AML-193 (cell line): ENCODE measurements around the gene AHSG.

Experiments
- DNase-seq, 2 experiments: peaks; one replicate each; lab custom pipeline; 2025; lab: John Stamatoyannopoulos, UW

AHSG gene

DNA sequence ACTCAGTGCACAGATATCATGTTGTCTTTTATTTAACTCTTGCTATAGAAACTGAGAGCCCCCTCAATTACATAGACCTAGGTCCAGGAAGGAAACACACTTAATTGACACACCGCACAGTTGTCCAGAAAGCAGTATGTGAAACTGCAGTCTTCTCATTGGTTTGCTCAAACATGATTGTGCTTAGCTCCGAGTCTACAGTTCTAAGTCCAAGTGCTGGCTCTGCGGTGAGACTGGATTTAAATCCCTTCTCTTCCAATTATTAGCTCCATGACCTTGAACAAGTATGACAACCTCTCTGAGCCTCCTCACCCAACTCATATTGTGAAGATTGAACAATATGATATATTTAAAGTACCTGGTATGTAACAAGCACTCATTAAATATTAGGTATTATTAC, 19.0 kb upstream of the AHSG start:
- DNase-seq = no peak

DNA sequence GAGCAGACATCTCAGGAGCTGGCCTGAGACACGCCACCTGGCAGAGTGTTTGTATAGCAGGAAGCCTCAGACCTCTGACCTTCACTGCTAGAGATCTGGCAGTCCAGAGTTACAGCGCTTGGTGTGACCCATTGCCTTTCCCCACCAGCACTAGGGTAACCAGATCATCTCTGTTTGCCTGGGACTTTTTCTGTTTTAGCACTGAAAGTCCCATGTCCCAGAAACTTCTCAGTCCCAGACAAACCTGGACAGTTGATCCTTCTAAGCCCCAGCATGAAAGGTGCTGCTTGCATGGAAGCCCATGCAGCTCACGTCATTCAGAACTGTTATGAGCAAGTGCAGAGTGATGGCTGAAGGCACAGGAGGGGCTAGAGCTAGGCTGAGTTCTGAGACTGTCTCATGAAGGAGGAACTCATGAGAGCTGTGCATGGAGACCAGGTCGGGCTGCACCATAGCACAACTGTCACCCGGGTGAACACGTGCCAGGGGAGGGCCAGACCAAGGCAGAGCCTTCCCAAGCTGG, 18.2 kb upstream of the AHSG start:
- DNase-seq = no peak

DNA sequence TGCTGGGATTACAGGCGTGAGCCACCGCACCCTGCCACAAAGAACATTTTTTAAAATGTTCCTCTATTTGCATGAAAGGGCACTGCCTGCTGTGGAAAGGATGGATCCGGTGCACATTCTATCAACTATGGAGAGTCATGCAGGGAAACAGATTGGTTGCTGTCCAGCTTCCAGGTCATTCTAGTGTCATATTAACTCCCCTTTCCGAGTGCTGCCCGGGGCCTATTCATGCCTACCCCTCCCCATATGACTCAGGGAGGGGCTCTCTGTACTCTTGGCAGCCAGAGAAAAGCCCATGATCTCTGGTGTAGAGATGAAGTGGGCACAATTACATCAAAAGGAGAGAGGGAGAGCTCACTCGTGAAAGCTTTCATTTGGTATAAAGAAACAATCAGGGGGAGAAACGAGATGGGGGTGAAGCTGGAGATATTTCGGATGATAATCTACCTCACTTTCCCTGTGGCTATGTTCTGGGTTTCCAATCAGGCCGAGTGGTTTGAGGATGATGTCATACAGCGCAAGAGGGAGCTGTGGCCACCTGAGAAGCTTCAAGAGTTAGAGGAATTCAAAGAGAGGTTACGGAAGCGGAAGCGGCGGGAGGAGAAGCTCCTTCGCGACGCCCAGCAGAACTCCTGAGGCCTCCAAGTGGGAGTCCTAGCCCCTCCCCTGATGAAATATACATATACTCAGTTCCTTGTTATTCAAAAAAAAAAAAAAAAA, 16.1 kb upstream of the AHSG start:
- no peak for DNase-seq

DNA sequence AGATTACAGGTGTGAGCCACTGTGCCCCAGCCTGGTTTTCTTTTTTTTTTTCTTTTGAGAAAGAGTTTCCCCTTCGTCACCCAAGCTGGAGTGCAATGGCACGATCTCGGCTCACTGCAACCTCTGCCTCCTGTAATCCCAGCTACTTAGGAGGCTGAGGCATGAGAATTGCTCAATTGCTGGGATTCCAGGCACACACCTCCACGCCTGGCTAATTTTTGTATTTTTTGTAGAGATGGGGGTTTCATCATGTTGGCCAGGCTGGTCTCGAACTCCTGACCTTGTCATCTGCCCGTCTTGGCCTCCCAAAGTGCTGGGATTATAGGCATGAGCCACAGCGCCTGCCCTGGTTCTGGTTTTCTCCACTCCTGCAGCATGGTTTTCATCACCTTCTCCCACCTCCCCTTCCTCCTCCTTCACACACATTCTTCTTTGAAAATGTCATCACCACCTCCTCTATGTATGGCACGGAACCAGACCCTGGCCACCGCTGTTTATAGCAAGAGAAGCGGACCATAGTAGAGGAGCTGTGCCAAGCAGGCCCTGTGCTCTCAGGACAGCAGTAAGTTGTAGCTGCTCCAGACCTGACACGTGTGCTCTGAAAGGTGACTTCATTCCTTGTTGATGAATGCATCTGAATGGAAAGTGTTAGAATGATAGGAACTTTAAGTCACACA, 14.6 kb upstream of the AHSG start:
- no peak for DNase-seq

- no peak for DNase-seq
These were observed 14.1 kb upstream of the AHSG start for GRCh38 chr3:186598794-186599141.

DNA sequence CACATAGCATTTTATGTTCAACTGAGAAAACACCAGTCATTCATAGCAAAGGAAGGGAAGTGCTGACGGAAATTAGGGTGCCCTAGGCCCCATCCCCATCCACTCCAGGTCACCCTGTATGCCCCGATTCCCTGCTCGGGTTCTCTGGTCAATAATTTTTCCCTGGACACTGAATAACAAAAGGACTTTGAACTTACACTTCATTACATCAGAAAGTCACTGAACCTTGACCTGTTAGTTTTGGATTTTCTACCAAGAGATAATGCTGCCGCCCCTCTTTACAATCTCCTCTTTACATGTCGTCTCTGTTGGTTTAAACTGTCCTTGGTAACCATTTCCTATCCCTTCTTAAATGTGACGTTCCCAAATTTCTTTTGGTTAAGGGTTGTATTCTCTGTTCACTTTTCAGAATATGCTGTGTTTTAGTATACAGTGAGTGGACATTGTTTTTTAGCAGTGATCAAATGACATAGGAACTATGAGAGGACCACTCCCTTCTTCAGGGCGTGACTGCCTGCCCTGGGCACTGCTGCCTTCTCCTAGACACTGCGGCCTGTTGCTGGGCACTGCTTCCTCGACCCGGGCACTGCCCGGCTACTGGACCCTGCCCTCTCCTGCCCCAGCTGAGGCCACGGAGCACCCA, 13.6 kb upstream of the AHSG start:
- no peak for DNase-seq

- DNase-seq = no peak
These were observed 13.1 kb upstream of the AHSG start for GRCh38 chr3:186599785-186600166.

DNA sequence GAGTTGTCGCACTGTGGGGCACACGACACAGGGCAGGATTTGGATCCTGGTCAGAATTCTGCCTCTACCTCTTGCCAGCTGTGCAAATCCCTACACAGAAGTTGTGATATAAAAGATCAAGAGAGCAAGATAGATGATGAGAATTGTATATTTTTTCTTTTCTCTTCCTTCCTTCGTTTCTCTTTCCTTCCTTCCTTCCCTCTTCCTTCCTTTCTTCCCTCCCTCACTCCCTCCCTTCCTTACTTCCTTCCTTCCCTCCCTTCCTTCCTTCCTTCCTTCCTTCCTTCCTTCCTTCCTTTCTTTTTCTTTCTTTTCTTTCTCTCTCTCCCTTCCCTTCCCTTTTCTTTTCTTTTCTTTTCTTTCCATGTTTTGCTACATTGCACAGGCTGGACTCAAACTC, 12.0 kb upstream of the AHSG start:
- no peak for DNase-seq

- no peak for DNase-seq
These were observed 9.7 kb upstream of the AHSG start for GRCh38 chr3:186603159-186603558.

GRCh38 chr3:186605078-186605477, 7.8 kb upstream of the AHSG start:
- no peak for DNase-seq

DNA sequence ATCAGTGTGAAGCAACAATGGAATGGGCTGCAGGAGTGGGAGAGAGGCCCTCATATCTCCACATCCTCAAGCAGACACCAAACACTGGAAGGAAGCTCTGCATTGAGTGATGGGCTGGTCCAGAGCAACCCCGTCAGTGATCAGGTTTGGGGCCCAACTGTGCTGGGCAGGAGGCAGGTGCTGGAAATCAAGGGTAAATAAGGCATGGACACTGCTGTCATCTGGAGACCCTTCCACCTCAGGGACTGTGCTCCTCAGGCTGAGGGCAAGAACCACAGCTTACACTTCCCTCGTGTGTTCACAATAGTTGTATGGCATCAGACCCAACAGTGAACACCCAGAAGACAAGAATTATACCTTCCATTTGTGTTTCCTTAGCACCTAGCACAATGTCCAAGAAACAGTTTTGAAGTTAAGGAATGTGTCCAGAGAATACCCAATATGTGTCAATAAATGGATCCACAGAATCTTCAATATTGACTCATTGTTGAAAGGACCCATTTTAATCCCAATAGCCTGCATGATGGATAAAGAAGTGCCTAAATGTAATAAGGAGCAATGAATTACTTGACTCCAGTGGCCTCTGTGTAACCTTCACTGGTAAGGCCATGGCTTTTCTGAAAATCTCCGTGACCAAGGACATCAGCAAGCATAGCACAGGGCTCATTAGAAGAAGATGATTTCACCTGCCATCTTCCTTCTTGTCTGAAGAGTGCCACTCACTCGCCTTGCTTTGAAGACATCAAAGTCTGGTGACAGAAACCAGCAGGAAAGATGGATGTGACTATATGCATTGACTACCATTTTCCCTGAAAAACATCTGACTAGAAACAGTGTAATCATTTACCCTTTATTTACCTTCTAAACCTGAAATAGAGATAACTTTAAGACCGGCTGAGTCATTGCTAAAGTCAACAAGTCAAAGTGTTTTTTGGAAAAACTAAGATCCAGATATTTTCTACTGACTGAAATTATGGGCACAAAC, 7.0 kb upstream of the AHSG start:
- DNase-seq = no peak

DNA sequence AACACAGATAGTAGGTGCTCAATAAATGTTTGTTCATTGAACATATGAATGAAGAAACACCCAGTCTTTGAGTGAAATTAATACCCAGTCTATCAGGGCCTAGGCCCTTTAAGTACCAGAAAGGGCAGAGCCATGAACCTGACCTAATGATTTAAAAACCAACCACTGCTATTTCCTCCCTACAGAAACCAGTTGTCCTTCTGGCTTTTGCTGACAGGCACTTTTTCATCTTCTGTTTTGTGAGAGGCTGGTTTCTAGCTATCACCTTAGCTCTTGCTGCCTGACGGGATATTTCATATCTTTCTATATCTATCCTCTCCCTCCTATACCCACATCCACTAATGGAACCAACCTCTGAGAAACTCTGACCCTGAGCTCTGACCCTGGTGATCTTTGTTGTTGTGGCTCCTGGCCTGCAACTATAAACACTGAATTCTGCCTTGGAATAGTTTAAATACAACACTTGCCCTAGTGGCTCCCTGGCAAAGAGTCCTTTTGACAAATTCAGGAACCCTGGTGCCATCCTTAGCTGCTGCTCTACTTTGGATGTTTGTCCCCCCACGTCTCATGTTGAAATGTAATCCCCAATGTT, 4.1 kb upstream of the AHSG start:
- no peak for DNase-seq

- peak; percentile 5 to 42 for DNase-seq
These were observed 3.5 kb upstream of the AHSG start for GRCh38 chr3:186609247-186609868.

- no peak for DNase-seq
These were observed 795 bp upstream of the AHSG start for GRCh38 chr3:186612065-186612464.

GRCh38 chr3:186613637-186614265, 891 bp downstream of the AHSG start:
- DNase-seq = no peak

- DNase-seq = no peak
These were observed 1.4 kb downstream of the AHSG start for GRCh38 chr3:186614266-186614596.

- peak; percentile 78 to 83 for DNase-seq
These were observed 2.0 kb downstream of the AHSG start for GRCh38 chr3:186614597-186615483.

- DNase-seq = no peak
These were observed 3.4 kb downstream of the AHSG start for GRCh38 chr3:186616299-186616617.

DNA sequence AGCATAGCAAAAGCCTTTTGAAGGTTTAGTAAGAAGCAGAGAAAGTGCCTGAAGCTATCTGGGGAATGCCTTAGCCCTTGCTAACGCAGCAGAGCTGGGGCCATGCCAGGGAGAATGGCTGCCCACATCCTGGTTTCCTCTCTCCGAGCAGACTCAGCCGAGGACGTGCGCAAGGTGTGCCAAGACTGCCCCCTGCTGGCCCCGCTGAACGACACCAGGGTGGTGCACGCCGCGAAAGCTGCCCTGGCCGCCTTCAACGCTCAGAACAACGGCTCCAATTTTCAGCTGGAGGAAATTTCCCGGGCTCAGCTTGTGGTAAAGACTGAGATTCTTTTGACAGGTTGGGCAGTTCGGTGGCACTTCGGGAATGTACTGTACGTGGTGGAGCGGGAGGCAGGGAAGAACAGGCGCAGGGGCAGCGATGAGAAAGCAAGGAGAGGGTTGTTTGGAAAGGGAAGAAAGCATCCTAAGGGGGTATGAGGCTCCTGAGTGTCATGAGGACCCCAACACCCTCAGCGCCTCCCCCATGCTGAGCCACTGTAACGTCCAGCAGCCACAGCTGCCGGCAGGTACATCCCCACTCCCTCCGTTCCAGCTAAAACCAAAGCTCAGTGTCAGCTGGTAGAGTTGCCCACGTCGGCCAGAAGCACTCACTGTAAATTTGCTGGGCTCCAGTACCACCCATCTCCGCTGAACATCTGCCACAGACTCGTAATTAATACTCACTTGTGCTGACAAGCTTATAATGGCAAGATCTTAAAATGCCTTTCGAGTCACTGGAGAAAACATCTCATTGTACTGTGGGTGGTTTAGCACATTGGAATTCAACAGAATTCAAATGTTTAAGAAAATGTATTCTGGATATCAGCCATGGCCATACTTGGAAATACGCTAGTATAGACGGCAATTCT, 4.4 kb downstream of the AHSG start:
- peak; percentile 95 to 98 for DNase-seq
